Kidney (tissue), 14 donors: ENCODE data around the gene CDK6. TPM values are rescaled to one million over a fixed set of nuclear protein-coding genes. Genes with fewer than 3 reads are reported as not detected.

ENCODE experiments used
- DNase-seq, 5 donors: peaks; one replicate each; pipeline ENCODE4 v3.0.0-alpha.2; 2013 to 2020
- FAIRE-seq: peaks from 2 replicates; lab custom pipeline; 2012; peaks lifted over from hg19 to GRCh38; lab: Jason Lieb, UNC
- H3K27ac ChIP-seq, 2 donors: one replicate each; pipeline ENCODE4 v1.7.0; 2013; ENCODE audit warnings: low read depth in 2 of 2, low read length in 2 of 2, inconsistent platforms in 1 of 2
- H3K27me3 ChIP-seq: one replicate; pipeline ENCODE4 v1.7.1; 2013; ENCODE audit warnings: low read length, inconsistent platforms; ENCODE audit not compliant: control insufficient read depth, insufficient read depth
- H3K36me3 ChIP-seq, 3 donors: one replicate each; pipeline versions ENCODE4 v1.7.0 to v1.7.1; 2013; ENCODE audit warnings: low read length in 3 of 3, control low read depth in 1 of 3, inconsistent platforms in 1 of 3; ENCODE audit not compliant: insufficient read depth in 3 of 3, control insufficient read depth in 2 of 3
- H3K4me1 ChIP-seq, 3 donors: one replicate each; pipeline versions ENCODE4 v1.7.0 to v1.7.1; 2013; ENCODE audit warnings: low read length in 3 of 3, inconsistent platforms in 1 of 3, low read depth in 1 of 3; ENCODE audit not compliant: control insufficient read depth in 2 of 3, insufficient read depth in 2 of 3
- H3K4me3 ChIP-seq, 3 donors: one replicate each; pipeline versions ENCODE4 v1.7.0 to v1.8.1; 2013; ENCODE audit warnings: low read length in 3 of 3, control low read depth in 1 of 3, inconsistent platforms in 1 of 3
- H3K9ac ChIP-seq, 3 donors: one replicate each; pipeline versions ENCODE4 v1.7.0 to v1.7.1; 2013; ENCODE audit warnings: low read length in 3 of 3, control low read depth in 1 of 3, inconsistent platforms in 1 of 3
- H3K9me3 ChIP-seq, 3 donors: one replicate each; pipeline versions ENCODE4 v1.7.0 to v1.7.1; 2013; ENCODE audit warnings: low read length in 3 of 3, control low read depth in 1 of 3, inconsistent platforms in 1 of 3; ENCODE audit not compliant: control insufficient read depth in 2 of 3, insufficient read depth in 1 of 3
- CTCF ChIP-seq: IDR thresholded peaks from 3 replicates; pipeline ENCODE4 v1.5.1; 2012; ENCODE audit warnings: mild to moderate bottlenecking, moderate library complexity, borderline replicate concordance; ENCODE audit not compliant: insufficient read depth; ENCODE audit errors: extremely low read depth
- intact Hi-C: fragments of 100-400 bp; cut with DNase I; formaldehyde crosslinking; loops from one replicate; pipeline ENCODE4 v1.11.1; 2022
- polyA plus RNA-seq: library from polyadenylated mRNA; stranded (reverse); fragments of 350-450 nt; fragmentation: Illumina TruSeq; extraction: RNeasy Lipid Tissue Mini Kit (QIAGEN cat#74804); gene quantifications from one replicate; pipeline ENCODE4 v1.2.3, GENCODE V29; 2014; ENCODE audit warnings: low read depth, low replicate concordance; ENCODE audit not compliant: insufficient read depth
- total RNA-seq: library from RNA; stranded (reverse); fragmentation: NEBNext Ultra II Directional; extraction: Animal tissue kit (Norgen Biotek cat#: 25700); gene quantifications from one replicate; pipeline ENCODE4 v1.2.1, GENCODE V29; 2021
- donor health status: control.
- donor health status: control.
- donor health status: control.
- donor health status: control.
- donor health status: control.
- donor health status: DM: yes; HTN: yes; CAD: no.
- donor health status: Normal renal cell carcinoma (clear cell type).

Gene CDK6
- total and polyA plus RNA-seq, 2 donors from 2014 or later: 3.6 to 20.8 TPM

GRCh38 chr7:92732316-92733036, 103.9 kb downstream of the CDK6 start:
- Histone ChIP-seq H3K4me1 (peaks cover 0 to 4% (median 0%) of the 10 kb centered on the region in 3 donors), H3K9ac (no peak overlapping the region), H3K27me3 (no peaks in the 10 kb centered on the region), H3K27ac (no peak overlapping the region), H3K9me3 (no peaks in the 10 kb centered on the region), H3K36me3 (no peaks in the 10 kb centered on the region), H3K4me3 (no peak overlapping the region)
- DNase-seq (no peak), FAIRE-seq (no peak)
- intact Hi-C loops: no loop called here
- TF ChIP-seq CTCF: no peak

GRCh38 chr7:92731335-92732063, 104.9 kb downstream of the CDK6 start:
- no peak for TF ChIP-seq CTCF
- DNase-seq (peak in 1 of 5 donors; percentile 29), FAIRE-seq (no peak)
- H3K27me3 ChIP-seq: no peaks in the 10 kb centered on the region
- H3K4me1 ChIP-seq: peaks cover 0 to 4% (median 0%) of the 10 kb centered on the region in 3 donors
- no peaks in the 10 kb centered on the region for H3K9me3 ChIP-seq
- H3K36me3 ChIP-seq: no peaks in the 10 kb centered on the region
- no peak overlapping the region for H3K9ac ChIP-seq
- no peak overlapping the region for H3K27ac ChIP-seq
- H3K4me3 ChIP-seq: no peak overlapping the region
- intact Hi-C loops: no loop called here

- Histone ChIP-seq H3K9ac (no peak overlapping the region), H3K36me3 (no peaks in the 10 kb centered on the region), H3K4me3 (no peak overlapping the region), H3K27ac (no peak overlapping the region), H3K4me1 (peaks cover 0 to 4% (median 0%) of the 10 kb centered on the region in 3 donors), H3K27me3 (no peaks in the 10 kb centered on the region), H3K9me3 (no peaks in the 10 kb centered on the region)
- intact Hi-C loops: no loop called here
- DNase-seq: no peak
- FAIRE-seq: no peak
- TF ChIP-seq CTCF: no peak
Observed at GRCh38 chr7:92730808-92731207, 105.6 kb downstream of the CDK6 start.
